IPS DF 6.9 (cell line): ENCODE measurements around the gene SYNE2.

ENCODE experiments used
- DNase-seq: peaks from one replicate; pipeline ENCODE4 v3.0.0-alpha.2; 2013; ENCODE audit warnings: low read depth, low spot score
- H3K27ac ChIP-seq: one replicate; pipeline ENCODE4 v1.5.1; 2013; ENCODE audit warnings: low read length, control low read depth
- H3K27me3 ChIP-seq: 2 replicates; pipeline ENCODE4 v1.6.1; 2013; ENCODE audit warnings: mild to moderate bottlenecking, low read length; ENCODE audit not compliant: control insufficient read depth, insufficient read depth
- H3K36me3 ChIP-seq: 2 replicates; pipeline ENCODE4 v1.6.1; 2013; ENCODE audit warnings: low read length; ENCODE audit not compliant: control insufficient read depth, insufficient read depth
- H3K4me1 ChIP-seq: 2 replicates; pipeline ENCODE4 v1.6.1; 2013; ENCODE audit warnings: low read length; ENCODE audit not compliant: control insufficient read depth, insufficient read depth
- H3K4me3 ChIP-seq: 2 replicates; pipeline ENCODE4 v1.5.1; 2013; ENCODE audit warnings: mild to moderate bottlenecking, low read length
- H3K9me3 ChIP-seq: 2 replicates; pipeline ENCODE4 v1.6.1; 2013; ENCODE audit warnings: low read length, inconsistent platforms; ENCODE audit not compliant: control insufficient read depth, insufficient read depth
- WGBS: extraction: QIAGEN DNeasy Blood & Tissue Kit; methylation state at CpG from one replicate; pipeline ENCODE4 v1.1.7; 2013; ENCODE audit warnings: mixed read lengths, missing lambda C conversion rate; ENCODE audit not compliant: insufficient read length, insufficient coverage; 5-methylcytosine and 5-hydroxymethylcytosine counted together

Gene SYNE2

DNA sequence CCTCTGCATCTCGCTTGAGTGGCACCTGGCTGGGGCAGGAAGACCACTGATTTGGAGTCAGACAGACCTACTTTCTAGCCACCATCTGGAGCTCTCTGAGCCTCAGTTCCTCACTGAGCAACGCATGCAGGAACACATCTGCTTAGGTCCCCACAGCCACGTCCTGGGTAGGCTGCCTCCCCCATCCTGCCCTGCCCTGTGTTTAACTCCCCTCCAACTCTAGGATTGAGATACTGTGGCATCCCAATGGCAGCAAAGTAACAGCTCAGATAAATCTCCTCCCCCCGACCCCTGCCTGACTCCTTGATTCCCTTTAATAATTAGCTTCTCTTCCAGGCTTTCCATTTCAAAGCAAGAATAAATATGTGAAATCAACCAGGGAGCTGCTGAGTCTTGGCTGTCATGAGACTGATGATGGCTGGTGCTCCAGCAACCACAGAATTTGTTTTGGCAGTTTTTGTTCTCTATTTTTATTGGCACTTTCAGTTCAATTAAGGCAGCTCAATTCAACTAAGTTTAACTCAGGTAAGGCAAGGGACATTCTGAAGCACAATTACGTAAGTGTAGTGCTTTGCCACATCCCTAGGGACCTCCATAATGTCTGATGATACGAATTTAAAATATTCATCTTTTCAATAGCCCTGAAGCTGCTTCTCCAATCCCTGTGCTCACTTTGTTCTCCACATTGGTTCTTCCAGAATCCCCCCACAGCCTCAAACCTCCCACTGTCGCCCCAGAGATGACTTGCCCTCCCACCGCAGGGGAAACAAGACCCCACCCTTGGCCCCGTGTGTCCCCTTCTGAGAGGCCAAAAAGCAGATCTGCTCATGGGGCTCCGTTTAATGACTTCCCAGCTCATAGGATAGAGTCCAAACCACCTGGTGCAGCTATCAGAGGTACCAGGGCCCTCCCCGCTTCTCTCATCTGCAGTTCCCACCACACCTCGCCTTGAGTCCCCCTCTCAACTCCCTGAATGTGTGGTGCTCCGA, 383.1 kb downstream of the SYNE2 start:
- Histone ChIP-seq H3K4me1 (no peaks in the 10 kb centered on the region), H3K27me3 (no peaks in the 10 kb centered on the region), H3K36me3 (no peaks in the 10 kb centered on the region), H3K9me3 (no peaks in the 10 kb centered on the region), H3K4me3 (no peak overlapping the region), H3K27ac (no peak overlapping the region)
- no CpG with 5 or more reads among the region's 13 CpGs for WGBS
- no peak for DNase-seq

GRCh38 chr14:64238049-64238448, 385.2 kb downstream of the SYNE2 start:
- H3K4me3 ChIP-seq, result no peak overlapping the region
- no peaks in the 10 kb centered on the region for H3K27me3 ChIP-seq
- H3K4me1 ChIP-seq, result no peaks in the 10 kb centered on the region
- no CpG with 5 or more reads among the region's 6 CpGs for WGBS
- no peaks in the 10 kb centered on the region for H3K36me3 ChIP-seq
- no peak overlapping the region for H3K27ac ChIP-seq
- no peak for DNase-seq
- no peaks in the 10 kb centered on the region for H3K9me3 ChIP-seq

DNA sequence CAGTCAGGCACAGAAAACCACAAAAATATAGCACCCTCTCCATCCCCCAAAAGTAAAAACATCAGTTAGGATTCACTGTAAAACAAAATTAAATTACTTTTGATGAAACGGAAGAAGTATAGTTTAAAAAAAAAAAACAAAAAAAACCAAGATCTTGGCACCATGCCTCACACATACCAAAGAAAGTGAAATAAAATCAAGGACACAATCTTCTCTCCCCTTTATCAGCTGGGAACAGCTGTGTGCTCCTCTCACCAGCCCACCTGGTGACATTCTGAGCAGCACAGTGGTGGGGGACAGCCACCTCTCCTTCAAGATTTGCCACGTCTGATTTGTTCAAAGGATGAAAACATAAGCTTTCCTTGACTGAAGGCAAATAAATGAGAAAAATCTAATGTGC, 385.8 kb downstream of the SYNE2 start:
- no peak overlapping the region for H3K4me3 ChIP-seq
- H3K27me3 ChIP-seq, result no peaks in the 10 kb centered on the region
- no peaks in the 10 kb centered on the region for H3K36me3 ChIP-seq
- no peaks in the 10 kb centered on the region for H3K9me3 ChIP-seq
- no CpG with 5 or more reads among the region's 2 CpGs for WGBS
- no peak for DNase-seq
- H3K27ac ChIP-seq, result no peak overlapping the region
- no peaks in the 10 kb centered on the region for H3K4me1 ChIP-seq

DNA sequence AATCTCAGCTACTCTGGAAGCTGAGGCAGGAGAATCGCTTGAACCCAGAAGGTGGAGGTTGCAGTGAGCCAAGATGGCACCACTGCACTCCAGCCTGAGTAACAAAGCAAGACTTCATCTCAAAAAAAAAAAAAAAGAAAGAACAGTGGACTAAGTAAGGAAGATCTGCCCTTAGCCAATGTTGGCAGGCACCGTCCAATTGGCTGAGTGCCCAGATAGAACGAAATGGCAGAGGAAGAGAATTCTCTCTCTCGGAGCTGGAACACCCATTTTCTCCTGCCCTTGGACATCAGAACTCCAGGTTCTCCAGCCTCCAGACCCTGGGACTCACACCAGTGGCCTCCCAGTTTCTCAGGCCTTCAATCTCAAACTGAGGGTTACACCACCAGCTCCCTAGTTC, 391.5 kb downstream of the SYNE2 start:
- no peak overlapping the region for H3K4me3 ChIP-seq
- no peak for DNase-seq
- no peaks in the 10 kb centered on the region for H3K9me3 ChIP-seq
- no peaks in the 10 kb centered on the region for H3K4me1 ChIP-seq
- H3K36me3 ChIP-seq, result no peaks in the 10 kb centered on the region
- no peak overlapping the region for H3K27ac ChIP-seq
- H3K27me3 ChIP-seq, result no peaks in the 10 kb centered on the region; the same call in 1 of the 2 replicates
- no CpG with 5 or more reads among the region's 4 CpGs for WGBS

DNA sequence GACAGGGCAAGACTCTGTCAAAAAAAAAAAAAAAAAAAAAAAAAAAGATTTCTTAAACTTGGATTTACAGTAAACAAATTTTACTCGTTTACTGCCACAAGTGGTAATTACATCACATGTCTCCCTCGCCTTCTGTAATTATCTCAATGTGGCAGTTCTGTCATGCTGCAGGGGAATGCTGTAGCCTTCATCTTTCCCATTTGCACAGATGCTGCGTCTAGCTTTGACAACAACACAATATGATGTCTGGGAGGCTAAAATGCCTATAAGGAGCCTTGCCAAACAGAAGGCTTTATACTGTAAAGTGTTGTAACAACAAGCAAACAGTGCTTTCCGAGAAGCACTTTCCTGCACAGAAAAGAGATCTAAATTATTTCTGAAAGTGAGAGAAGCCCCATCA, 392.7 kb downstream of the SYNE2 start:
- Histone ChIP-seq H3K4me1 (no peaks in the 10 kb centered on the region), H3K27me3 (no peaks in the 10 kb centered on the region; the same call in 1 of the 2 replicates), H3K27ac (no peak overlapping the region), H3K9me3 (no peaks in the 10 kb centered on the region), H3K4me3 (no peak overlapping the region), H3K36me3 (no peaks in the 10 kb centered on the region)
- no CpG with 5 or more reads among the region's 4 CpGs for WGBS
- no peak for DNase-seq

- Histone ChIP-seq H3K4me3 (no peak overlapping the region), H3K27ac (no peak overlapping the region), H3K36me3 (no peaks in the 10 kb centered on the region), H3K4me1 (no peaks in the 10 kb centered on the region), H3K9me3 (no peaks in the 10 kb centered on the region), H3K27me3 (no peaks in the 10 kb centered on the region; the same call in 1 of the 2 replicates)
- DNase-seq, result no peak
Measured at GRCh38 chr14:64246688-64247087, 393.9 kb downstream of the SYNE2 start.

DNA sequence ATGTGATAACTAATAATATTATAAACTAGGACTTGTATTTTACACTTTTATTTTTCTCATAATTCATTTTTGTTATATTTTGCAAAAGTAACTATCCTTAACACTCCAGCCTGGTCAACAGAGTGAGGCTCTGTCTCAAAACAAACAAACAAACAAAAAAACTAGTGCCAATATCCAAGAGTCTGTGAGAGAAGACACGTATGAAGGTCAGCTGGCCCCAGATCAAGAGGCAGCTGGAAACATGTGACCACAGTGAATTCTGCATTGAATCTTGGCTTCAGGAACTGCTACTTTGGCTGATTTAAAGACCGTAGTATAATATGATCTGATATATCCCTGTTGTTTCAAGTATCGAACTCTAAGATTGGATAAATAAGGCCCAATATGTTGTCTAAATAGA, 394.4 kb downstream of the SYNE2 start:
- H3K27ac ChIP-seq, result no peak overlapping the region
- no peaks in the 10 kb centered on the region for H3K9me3 ChIP-seq
- no CpG with 5 or more reads among the region's 3 CpGs for WGBS
- H3K27me3 ChIP-seq, result no peaks in the 10 kb centered on the region; the same call in 1 of the 2 replicates
- DNase-seq, result no peak
- H3K4me3 ChIP-seq, result no peak overlapping the region
- H3K36me3 ChIP-seq, result no peaks in the 10 kb centered on the region
- no peaks in the 10 kb centered on the region for H3K4me1 ChIP-seq

DNA sequence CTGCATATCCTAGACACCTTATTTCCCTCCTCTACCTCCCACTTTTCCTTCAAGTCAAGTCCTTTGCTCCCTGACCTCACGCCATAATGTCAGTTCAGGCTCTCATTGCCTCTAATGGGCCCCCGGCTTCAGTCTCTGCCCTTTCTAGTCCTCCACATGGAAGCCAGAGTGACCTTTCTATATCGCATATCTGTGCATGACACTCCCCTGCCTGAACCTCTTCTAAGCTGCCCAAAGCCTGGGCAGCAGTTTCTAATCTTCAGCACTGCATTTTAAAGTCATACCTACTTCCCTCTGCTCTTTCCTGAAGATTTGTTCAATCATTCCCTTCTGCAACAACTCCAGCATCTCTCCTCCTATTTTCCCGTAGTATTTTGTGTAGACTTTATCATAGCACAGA, 395.9 kb downstream of the SYNE2 start:
- no peak overlapping the region for H3K27ac ChIP-seq
- H3K27me3 ChIP-seq, result no peaks in the 10 kb centered on the region; the same call in 1 of the 2 replicates
- no peak overlapping the region for H3K4me3 ChIP-seq
- H3K9me3 ChIP-seq, result no peaks in the 10 kb centered on the region
- H3K4me1 ChIP-seq, result no peaks in the 10 kb centered on the region
- WGBS, result no CpG with 5 or more reads among the region's 4 CpGs
- DNase-seq, result no peak
- no peaks in the 10 kb centered on the region for H3K36me3 ChIP-seq

DNA sequence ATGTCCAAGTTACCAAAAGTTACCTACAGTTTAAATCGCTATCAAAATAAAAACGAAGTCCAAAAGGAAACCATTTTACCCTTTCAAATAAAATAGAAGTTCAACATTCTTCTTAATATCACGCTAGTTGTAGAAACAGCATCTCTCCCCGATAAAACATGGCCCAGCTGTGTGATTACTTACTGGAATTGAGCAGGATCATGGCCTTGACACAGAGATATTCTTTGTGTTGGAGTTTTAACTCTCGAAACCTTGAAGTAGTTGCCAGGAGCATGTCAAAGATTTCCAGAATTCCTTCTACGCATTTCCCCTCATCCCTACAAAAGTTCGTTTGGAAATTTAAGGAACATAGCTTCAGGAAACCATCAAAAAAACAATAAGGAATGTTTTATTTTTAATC, 396.6 kb downstream of the SYNE2 start:
- Histone ChIP-seq H3K4me1 (no peaks in the 10 kb centered on the region), H3K36me3 (no peaks in the 10 kb centered on the region), H3K27ac (no peak overlapping the region), H3K27me3 (no peaks in the 10 kb centered on the region; the same call in 1 of the 2 replicates), H3K4me3 (no peak overlapping the region), H3K9me3 (no peaks in the 10 kb centered on the region)
- WGBS, result 100% methylated on average over 2 of the region's 7 CpGs
- no peak for DNase-seq

DNA sequence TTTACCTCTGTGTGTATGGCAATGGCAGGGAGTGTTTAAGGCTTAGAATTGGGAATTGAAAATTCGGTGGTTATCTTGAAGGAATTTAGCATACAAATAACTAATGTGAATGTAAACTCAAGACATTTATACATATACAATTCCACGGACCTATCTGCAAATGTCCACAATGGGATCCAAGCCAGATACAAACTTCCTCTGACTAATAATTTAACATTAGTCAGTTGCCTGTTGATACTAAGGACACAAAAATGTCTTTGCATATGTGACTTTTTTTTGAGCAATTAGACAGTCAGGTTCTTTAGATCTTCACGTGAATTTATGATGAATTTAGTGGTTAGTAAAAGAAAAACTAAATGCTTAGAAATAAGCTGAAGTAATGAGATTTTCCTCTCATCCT, 400.9 kb downstream of the SYNE2 start:
- Histone ChIP-seq H3K36me3 (no peaks in the 10 kb centered on the region), H3K27ac (no peak overlapping the region), H3K9me3 (no peaks in the 10 kb centered on the region), H3K4me3 (no peak overlapping the region), H3K27me3 (no peaks in the 10 kb centered on the region), H3K4me1 (no peaks in the 10 kb centered on the region)
- DNase-seq, result no peak
- WGBS, result no CpG with 5 or more reads among the region's 3 CpGs

GRCh38 chr14:64255756-64256155, 403.0 kb downstream of the SYNE2 start:
- Histone ChIP-seq H3K27me3 (no peaks in the 10 kb centered on the region), H3K27ac (no peak overlapping the region), H3K36me3 (no peaks in the 10 kb centered on the region), H3K4me3 (no peak overlapping the region), H3K4me1 (no peaks in the 10 kb centered on the region), H3K9me3 (no peaks in the 10 kb centered on the region)
- no CpG with 5 or more reads among the region's 1 CpG for WGBS
- no peak for DNase-seq
